GM19043 (cell line): ENCODE data around the gene GPR87.

Experiments used
- ATAC-seq: cut with Tn5 transposase; IDR thresholded peaks from one replicate; pipeline ENCODE4 v1.9.1; 2021; ENCODE audit warnings: low read depth; ENCODE audit not compliant: unreplicated experiment

Gene GPR87

DNA sequence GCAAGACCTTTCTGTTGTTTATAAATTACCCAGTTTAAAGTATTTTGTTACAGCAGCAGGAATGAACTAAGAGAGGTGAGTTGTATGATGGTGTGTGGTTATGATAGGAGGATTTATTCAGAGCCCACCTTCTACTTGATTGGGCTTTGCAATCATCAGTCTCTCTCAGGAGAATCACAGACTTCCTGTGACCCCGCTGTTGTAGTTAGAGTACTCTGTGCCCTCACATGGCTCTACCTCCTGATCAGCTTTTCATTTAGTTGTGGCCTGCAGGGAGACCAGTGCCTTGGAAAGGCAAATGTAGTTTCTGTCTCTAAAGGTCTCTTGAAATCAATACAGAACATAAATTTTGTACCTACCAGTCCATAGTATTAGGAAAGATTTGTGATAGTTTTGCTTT, 30.7 kb downstream of the GPR87 start:
- ATAC-seq = no peak

DNA sequence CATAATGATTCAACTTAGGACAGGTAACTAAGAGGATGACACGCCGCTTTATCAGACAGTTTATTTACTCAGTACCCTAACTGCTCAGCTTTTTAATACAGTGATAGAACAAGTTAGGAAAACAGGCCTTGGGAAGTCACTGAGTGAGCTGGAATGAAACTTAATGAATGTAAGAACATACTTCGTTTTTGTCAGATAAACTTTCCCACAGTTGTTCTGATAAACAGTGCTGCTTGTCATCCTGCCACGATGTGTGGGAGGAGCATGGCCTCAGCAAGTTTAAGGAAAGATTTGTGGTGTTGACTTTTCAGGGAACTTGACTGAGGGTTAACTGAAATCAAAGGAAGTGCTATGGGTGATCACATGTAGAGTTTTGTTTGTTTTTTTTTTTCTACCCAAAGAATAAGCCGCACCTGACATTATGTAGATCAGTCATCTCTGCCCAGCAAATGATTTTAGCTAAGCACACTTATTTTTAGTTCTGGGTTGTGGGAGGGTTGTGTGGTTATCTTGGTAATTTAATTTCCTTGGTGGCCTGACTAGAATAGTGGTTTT, 32.6 kb downstream of the GPR87 start:
- ATAC-seq = no peak

DNA sequence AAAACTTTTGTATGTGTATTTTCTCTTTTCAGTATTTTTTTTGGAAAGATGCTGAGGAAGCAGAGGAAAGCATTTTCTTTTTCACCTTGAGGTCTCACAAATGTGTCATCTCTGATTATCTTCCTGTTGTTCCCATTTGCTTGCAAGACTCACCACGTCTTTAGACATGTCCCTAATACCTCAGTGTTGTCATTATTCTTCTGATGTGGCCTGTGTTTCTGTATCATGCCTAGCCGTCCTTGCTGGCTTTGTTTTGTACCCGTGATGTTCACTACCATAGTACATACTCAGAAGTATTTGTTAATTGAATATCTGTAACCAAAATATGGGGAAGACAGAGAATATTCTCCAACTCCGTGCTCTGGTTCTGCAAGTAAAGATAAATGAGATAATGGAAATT, 33.2 kb downstream of the GPR87 start:
- ATAC-seq = no peak

DNA sequence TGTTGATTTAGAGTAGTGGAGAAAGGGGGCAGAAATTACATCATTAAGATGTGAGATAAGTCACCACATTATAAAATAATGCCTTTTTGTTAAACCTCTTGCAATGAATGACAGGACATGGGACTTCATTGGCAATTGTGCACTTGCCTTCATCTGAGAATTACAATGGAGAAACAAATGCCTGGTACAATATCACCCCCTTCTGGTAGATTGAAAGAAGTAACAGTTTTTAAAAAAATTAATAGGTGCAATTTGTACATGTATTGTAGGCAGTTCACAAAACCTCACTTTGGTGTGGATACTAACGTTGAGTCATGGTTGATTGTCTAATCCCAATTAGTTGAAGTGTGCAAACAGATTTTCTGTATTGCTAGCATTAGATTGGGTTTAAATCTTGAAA, 33.7 kb downstream of the GPR87 start:
- no peak for ATAC-seq

DNA sequence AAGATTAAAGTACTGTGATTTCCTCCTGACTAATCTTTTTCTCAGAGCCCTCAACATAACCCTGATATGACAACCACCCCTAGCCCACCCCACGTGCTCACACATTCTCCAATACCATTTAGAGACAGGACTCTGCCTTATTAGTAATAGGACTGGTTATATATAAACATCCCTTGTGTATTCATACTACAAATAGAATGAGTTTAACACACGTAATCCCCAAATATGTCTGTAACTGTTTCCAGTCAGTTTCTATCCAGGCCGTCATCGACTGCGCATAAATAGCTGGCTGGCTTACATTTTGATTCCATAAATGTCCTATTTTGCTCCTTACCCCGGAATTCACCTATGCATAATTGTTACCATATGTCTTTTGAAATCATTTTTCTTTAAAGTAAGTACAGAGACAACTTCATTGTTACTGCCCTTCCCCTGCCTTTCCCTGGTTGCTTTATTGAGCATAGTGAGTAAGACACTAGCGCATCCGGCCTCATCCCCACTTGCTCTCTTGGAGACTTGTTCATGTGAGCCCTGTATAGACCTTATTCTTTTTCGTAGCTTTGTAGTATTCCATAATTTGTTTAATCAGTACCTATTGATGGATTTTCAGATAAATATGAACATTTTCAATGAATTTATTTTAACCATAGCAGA, 34.8 kb downstream of the GPR87 start:
- no peak for ATAC-seq

DNA sequence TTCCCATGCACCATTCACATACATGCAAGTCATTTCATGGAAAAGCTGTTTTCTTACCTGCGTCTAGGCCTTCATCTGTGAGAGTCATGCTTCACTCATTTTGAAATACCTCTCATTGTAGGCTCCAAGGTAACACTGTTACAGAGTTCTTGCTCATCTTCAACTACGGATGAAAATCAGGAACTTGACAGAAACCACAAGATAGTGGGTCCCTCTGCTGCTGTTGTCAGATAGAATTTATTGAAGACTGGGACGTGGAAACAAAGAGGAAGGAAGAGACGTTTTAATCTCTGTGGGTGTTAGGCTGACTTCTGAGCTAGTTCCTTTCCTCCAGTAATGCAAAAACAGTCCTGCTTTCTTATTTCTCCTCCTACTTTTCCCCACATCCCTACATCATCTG, 38.4 kb downstream of the GPR87 start, which contains the start of gene P2RY14:
TSS of gene P2RY14 (minus strand) at position 313 of the 400 bp plus-strand sequence. CDS start 64,226 bp downstream, outside the sequence.
- no peak for ATAC-seq

DNA sequence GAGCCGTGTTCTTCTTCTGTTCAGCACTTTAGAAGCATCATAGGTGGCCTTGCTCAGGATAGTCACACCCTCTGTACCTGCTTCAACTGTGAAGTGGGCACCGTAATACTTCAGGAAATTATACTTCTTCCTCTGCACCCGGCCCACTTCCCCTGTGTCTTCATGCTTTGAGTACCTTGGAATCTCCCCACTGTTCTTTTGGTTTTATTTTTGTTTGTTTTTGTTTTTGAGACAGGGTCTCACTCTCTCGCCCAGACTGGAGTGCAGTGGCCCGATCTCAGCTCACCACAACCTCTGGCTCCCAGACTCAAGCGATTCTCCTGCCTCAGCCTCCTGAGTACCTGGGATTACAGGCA, 40.0 kb downstream of the GPR87 start:
- no peak for ATAC-seq

DNA sequence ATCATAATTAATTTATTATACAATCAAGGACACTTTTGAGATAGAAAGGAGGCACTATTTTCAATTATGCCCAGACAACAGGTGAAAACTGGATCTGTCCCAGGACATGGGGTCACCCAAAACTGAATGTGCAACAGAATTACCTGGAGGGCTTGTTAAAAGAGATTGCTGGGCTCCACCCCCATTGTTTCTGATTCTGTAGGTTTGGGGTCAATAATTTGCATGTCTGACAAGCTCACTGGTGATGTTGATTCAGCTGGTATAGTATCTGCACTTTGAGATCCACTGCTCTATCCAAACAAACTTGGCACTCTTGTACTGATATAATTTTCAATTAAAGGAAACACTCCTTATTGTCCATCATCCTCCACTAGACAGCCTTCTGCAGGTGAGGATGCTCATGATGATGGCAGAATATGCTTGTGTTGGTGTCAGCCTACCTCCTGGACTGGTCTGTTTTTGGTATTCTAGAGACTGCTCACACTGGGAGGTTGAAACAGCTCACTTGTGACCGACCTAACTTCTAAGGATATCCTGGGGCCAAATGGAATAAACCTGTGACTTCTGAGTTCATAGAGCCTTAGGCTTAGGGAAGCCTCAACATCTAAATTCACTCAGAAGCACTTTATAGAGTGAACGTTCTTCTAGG, 40.5 kb downstream of the GPR87 start:
- ATAC-seq = no peak

DNA sequence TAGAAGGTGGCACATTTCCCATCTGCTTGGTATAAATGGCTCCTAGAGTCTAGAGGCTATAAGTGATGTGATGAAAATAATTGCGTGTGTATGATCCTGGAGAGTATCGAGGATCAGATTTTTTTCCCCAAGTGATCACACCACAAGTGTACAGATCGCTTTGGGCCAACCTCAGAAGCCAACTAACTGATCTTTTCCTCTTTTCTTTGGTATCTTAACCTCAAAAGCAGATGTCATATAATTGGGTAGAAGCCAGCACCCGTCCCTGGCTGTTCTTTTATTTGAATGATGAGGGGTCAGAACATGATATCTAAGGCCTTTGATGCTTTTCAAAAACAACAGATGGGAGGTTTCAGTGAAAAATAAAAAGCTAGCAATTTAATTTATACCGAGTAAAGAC, 41.5 kb downstream of the GPR87 start:
- no peak for ATAC-seq

DNA sequence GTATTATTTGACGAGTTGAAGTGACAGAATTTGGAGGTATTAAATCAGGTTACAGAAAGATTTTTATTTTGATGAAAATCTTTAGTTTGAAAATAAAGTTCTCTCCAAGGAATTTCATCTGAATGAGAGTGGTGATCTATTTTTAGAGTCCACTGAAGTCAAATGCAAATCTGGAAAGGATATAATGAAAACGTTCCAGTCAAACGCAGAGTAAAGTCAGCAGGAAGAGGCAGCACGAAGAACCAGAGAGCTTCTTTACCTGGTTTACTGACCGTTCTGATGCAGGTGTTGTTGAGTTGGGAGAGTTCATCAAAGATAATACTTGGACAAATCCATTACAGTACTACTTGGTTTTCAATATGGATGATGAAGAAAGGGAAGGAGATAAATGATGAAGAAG, 47.0 kb downstream of the GPR87 start:
- no peak for ATAC-seq

DNA sequence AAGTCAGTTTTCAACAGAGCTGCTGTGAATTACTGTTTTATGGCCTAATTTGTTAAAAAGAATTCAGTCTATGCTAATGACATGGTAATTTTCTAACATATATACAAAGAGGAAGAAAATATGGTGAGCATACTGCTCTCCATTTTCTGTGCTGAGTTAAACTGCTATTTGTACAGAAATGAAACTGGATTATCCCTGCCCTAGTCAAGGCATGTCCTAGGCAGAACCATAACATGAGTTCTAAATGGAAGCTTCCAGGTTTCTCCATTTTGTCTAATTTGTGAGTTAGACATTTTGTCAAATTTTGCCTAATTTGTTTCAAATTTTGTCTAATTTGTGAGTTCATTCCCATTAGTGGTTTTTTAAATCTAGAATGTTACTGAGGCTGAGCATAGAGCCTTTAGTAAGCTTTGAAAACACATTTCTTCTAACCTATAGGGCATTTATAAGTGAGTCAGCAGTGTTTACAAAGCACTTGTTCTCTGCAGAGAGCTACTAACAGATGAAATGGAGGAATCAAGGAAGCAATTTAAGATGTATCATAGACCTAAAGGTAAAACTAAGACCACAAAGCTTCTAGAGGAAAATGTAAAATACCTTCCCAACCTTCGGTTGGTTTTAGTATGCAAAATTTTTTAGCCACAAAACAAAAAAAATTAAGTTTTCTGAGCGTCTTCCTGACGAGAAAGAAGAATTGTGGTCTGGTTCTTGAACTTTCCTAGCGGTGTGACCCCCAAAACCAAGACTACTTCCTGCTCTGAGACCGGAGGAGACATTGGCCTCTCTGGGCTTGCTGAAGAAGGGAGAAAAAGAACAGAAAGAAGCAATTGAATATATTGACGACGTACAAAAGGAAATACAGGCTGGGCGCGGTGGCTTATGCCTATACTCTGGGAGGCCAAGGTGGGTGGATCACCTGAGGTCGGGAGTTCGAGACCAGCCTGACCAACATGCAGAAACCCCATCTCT, 48.1 kb downstream of the GPR87 start:
- ATAC-seq = peak; percentile 52

DNA sequence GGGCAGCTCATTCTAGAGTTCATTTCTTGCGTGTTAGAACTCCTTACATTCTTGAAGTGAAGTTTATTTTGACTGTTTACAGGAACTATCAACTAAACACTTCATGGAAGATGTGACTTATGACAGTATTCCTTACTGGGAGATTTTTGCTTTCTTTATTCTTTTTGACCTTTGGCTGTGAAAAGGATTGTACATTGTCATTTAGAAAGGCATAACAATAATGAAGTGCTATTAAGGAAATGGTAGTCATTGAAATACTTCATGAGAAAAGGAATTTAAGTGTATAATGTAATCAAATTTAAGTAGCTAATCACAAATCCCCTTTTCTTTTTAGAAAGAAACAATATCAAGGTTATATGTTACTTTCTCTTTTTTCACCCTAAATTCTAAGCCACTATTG, 49.6 kb downstream of the GPR87 start:
- ATAC-seq = no peak

DNA sequence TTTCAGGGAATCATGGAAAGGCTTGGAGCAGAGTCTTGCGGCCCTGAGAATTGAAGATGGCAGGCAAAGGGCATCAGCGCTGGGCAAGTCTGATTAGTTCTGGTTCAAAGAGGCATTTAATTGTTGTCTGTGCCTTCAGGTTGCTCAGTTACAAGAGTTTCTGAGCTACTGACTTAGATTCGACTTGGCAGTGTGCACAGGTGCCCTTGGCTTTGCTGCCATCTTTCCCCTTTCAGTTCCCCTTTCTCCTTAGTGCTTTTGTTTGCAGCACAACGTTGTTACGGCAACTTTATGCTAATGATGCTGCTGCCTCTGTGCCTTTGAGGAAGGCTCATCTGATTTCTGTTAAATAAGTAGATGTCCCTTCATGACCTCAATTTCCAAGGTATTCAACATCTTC, 50.8 kb downstream of the GPR87 start:
- ATAC-seq = peak; percentile 93

DNA sequence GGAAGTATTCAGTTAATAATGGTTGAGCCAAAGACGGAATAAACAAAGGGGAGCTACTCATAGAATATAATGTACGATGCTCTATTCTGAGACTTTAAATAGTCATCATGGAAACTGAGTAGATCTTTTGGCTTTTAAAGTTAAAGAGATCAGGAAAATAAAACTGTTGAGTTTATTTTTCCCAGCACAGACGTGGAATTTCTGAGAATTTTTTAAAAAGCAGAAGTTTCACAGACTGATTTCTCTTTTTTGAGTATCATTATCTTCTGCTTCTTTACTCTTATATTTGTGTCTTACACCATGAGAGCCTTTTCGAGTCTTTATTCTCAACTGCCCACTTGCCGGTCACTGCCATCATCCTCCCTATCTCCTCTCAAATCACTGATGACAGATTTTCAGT, 51.5 kb downstream of the GPR87 start:
- no peak for ATAC-seq

DNA sequence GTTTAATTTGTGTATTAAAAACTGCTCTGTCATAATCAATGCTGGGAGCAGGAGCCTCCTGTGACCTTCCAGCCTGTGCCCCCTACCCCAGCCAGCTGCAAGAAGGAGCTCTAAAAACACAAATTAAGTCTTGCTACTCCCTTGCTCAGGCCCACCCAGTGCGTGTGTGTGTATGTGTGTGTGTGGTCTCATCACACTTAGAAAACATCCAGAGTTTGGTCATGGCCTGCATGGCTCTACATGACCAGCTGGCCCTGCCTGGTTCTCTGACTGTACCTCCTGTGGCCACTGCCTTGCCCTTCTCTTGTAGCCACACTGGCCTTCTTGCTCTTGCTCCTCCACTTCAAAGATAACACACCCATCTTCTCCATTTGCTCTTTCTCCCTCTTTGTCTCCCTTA, 52.0 kb downstream of the GPR87 start:
- no peak for ATAC-seq

DNA sequence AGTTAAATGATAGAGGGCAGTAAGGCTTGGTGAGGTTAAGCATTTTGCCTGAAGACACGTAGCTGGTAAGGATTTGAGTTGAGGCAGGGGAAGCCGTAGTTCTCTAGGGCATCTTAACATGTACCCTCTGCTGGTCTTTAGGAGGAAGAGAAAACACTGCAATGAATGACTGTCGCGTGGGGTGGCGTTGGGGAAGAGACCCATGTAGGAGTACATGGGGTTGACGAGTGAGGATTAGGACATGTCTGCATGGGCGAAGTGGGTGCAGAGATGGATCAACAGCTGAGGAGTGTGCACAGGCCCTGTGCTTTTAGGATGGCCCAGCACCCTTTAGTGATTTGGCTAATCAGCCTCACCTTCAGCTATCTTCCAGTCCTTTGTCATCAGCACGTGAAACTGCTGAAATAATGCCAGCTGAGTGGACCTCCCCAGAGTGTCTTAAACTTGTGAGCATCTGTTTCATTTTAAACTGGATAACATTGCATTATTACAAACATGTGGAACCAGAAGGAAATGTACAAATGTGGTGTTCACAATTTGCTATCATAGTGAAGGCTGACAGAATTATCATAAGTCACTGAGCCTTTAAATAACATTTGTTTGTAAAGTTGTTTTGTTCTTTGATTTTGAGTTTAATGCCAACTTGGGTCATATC, 53.6 kb downstream of the GPR87 start:
- ATAC-seq = no peak

DNA sequence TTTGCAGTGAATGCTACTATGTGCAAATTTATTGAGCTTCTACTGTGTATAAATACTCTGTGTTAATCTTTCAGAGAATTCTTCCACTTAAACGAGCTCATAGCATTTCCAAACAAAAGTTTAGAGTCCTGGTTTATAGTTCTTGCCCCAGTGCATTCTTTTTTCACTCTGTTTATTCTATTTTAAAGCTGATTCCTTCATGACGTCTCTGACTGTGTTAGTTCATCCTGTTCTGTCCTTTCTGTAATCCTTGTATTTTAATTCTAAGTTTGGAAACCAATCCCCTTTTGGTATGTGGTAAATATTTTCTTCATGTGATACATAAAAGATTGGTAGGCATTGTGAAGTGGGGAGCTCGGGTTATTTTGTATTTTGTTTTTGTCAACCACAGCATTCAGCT, 57.0 kb downstream of the GPR87 start:
- ATAC-seq = no peak

DNA sequence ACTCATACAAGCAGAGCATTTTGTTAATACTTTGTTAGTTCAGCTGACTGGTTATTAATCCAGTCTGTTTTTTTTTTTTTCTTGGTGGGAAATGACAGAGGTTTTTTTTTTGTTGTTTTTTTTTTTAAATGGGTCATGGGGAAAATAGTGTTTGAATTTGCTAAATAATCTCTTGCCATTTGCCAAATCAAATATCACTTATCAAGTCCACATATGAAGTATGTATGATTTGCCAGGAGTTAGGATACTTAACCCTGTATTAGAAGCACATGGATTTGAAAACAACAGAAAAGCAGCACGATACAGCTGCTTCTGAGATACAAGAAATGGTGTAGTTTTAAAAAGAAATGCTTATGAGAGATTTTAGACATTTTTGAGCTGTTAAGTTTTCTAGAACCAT, 59.9 kb downstream of the GPR87 start:
- no peak for ATAC-seq

DNA sequence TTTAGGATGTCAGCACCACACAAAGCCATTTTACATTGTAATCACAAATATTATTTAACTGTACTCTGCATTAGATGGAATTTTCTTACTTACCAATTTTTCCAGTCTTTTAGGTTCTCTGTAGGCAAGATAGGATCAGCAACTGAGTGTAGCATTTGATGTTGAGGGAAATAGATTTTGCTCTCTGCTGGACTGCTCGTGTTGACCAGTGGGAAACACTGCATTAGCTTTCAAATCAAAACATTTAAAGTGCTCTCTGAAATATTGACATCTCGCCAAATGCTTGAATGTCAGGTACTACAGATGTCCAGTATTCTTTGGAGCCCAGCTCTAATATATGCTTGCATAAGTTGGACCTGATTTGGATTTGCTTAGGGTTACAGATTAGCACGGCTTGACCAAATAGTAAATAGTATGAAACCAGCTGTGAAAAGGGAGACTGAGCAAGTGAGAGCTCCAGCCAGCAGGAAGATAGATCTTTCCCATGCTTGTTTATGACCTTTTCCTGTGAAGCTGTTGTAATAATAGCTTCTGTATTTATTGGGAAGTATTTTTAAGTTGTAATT, 67.8 kb downstream of the GPR87 start:
- ATAC-seq = no peak
